Effector memory CD4-positive, alpha-beta T cell (primary cell): ENCODE data around the gene AFF2.

Experiments
- DNase-seq, 3 donors: peaks; one replicate each; pipeline ENCODE4 v3.0.0-alpha.2; 2020
- H3K27ac ChIP-seq: 2 replicates; pipeline ENCODE4 v1.7.0; 2013; ENCODE audit warnings: mild to moderate bottlenecking, low read length, moderate library complexity; ENCODE audit not compliant: insufficient read depth, poor library complexity, severe bottlenecking
- H3K27me3 ChIP-seq: replicated peaks from 2 replicates; pipeline ENCODE4 v1.7.0; 2013; ENCODE audit warnings: mild to moderate bottlenecking, low read length; ENCODE audit not compliant: insufficient read depth, control insufficient read depth, poor library complexity, severe bottlenecking
- H3K36me3 ChIP-seq: 2 replicates; pipeline ENCODE4 v1.7.0; 2013; ENCODE audit warnings: mild to moderate bottlenecking, low read length, moderate library complexity; ENCODE audit not compliant: control insufficient read depth, insufficient read depth
- H3K4me1 ChIP-seq: 2 replicates; pipeline ENCODE4 v1.7.0; 2013; ENCODE audit warnings: low read length, mild to moderate bottlenecking; ENCODE audit not compliant: control insufficient read depth, insufficient read depth, poor library complexity, severe bottlenecking
- H3K4me3 ChIP-seq: 2 replicates; pipeline ENCODE4 v1.7.0; 2013; ENCODE audit warnings: low read length, low read depth, mild to moderate bottlenecking; ENCODE audit not compliant: insufficient read depth, poor library complexity, severe bottlenecking
- H3K9me3 ChIP-seq: 2 replicates; pipeline ENCODE4 v1.7.0; 2013; ENCODE audit warnings: mild to moderate bottlenecking, low read length, moderate library complexity; ENCODE audit not compliant: control insufficient read depth

The AFF2 gene

GRCh38 chrX:148555571-148556243 lies 55.3 kb downstream of the AFF2 start:
- no peak overlapping the region for H3K4me3 ChIP-seq
- H3K27ac ChIP-seq, result no peak overlapping the region
- H3K4me1 ChIP-seq, result no peaks in the 10 kb centered on the region
- no peaks in the 10 kb centered on the region for H3K9me3 ChIP-seq
- no peaks in the 10 kb centered on the region for H3K36me3 ChIP-seq
- DNase-seq, result no peak
- H3K27me3 ChIP-seq, result no peaks in the 10 kb centered on the region

- Histone ChIP-seq H3K9me3 (no peaks in the 10 kb centered on the region), H3K36me3 (no peaks in the 10 kb centered on the region), H3K4me1 (no peaks in the 10 kb centered on the region), H3K27ac (no peak overlapping the region), H3K27me3 (no peaks in the 10 kb centered on the region), H3K4me3 (no peak overlapping the region)
- DNase-seq, result no peak
Measured at GRCh38 chrX:148556498-148556897, 56.1 kb downstream of the AFF2 start.

DNA sequence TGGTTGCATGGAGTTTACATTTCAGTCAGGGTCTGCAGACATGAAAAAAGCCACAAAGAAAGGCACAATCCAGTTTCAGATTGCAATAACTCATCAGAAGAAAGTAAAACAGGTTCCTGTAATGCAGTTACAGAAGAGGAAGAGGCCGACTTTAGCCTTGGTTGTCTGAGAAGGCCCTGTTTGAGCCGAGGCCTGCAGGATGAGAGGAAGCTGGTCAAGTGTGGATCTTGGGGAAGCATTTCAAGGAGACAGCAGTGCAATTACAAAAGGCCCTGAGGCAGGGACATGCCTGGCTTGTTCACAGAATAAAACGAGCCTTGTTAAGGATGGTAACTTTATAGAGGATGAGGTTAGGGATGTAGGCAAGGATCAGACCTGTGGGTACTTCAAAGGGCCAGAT lies 62.4 kb downstream of the AFF2 start:
- Histone ChIP-seq H3K27me3 (no peaks in the 10 kb centered on the region), H3K4me3 (no peak overlapping the region), H3K4me1 (no peaks in the 10 kb centered on the region), H3K36me3 (no peaks in the 10 kb centered on the region), H3K27ac (no peak overlapping the region), H3K9me3 (no peaks in the 10 kb centered on the region)
- no peak for DNase-seq

GRCh38 chrX:148567229-148567628 lies 66.8 kb downstream of the AFF2 start:
- no peaks in the 10 kb centered on the region for H3K9me3 ChIP-seq
- H3K36me3 ChIP-seq, result no peaks in the 10 kb centered on the region
- no peaks in the 10 kb centered on the region for H3K4me1 ChIP-seq
- H3K4me3 ChIP-seq, result no peak overlapping the region
- H3K27ac ChIP-seq, result no peak overlapping the region
- DNase-seq, result no peak
- no peaks in the 10 kb centered on the region for H3K27me3 ChIP-seq

- no peak for DNase-seq
- Histone ChIP-seq H3K4me3 (no peak overlapping the region), H3K27ac (no peak overlapping the region), H3K9me3 (no peaks in the 10 kb centered on the region), H3K27me3 (no peaks in the 10 kb centered on the region), H3K4me1 (no peaks in the 10 kb centered on the region), H3K36me3 (no peaks in the 10 kb centered on the region)
Measured at GRCh38 chrX:148567779-148568178, 67.4 kb downstream of the AFF2 start.

- no peak for DNase-seq
- Histone ChIP-seq H3K4me1 (no peaks in the 10 kb centered on the region), H3K9me3 (no peaks in the 10 kb centered on the region), H3K4me3 (no peak overlapping the region), H3K36me3 (no peaks in the 10 kb centered on the region), H3K27me3 (no peaks in the 10 kb centered on the region), H3K27ac (no peak overlapping the region)
Measured at GRCh38 chrX:148568763-148569162, 68.3 kb downstream of the AFF2 start.

DNA sequence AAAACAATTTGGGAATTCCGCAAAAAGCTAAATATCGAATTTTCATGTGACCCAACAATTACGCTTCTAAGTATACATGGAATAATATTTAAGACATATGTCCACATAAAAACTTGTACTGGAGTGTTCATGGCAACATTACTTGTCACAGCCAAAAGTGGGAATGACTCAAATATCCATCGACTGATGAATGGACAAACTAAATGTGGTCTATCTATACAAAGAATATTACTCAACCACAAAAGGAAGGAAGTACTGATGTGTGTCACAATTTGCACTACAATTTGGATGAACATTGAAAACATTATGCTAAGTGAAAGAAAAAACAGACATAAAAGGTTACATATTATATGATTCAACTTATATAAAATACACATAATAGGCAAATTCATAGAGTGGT lies 71.9 kb downstream of the AFF2 start:
- Histone ChIP-seq H3K9me3 (no peaks in the 10 kb centered on the region), H3K27me3 (no peaks in the 10 kb centered on the region), H3K4me1 (no peaks in the 10 kb centered on the region), H3K36me3 (no peaks in the 10 kb centered on the region), H3K27ac (no peak overlapping the region), H3K4me3 (no peak overlapping the region)
- no peak for DNase-seq

DNA sequence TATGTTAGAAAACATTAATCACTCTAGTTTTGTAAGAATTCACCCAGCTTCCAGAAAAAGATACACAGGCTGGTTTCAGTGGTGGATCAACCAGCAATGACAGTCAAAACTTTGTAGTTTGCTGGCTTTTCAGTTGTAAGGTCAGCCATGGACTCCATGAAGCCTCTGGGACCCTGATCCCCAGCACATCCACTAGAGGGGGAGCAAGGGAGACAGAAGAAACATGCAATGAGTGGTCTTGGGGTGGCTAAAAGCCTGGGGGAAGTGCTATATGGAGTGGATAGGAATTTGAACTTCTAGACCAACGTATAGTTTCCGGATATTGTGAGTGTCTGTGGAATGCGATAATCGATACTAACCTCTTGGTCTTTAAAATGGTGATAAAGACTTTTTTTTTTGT lies 72.7 kb downstream of the AFF2 start:
- H3K4me3 ChIP-seq, result no peak overlapping the region
- no peaks in the 10 kb centered on the region for H3K36me3 ChIP-seq

GRCh38 chrX:148574237-148574973 lies 74.0 kb downstream of the AFF2 start:
- H3K27me3 ChIP-seq, result no peaks in the 10 kb centered on the region
- no peak for DNase-seq
- H3K36me3 ChIP-seq, result no peaks in the 10 kb centered on the region
- no peak overlapping the region for H3K27ac ChIP-seq
- H3K4me1 ChIP-seq, result no peaks in the 10 kb centered on the region
- no peaks in the 10 kb centered on the region for H3K9me3 ChIP-seq
- no peak overlapping the region for H3K4me3 ChIP-seq

More for the DNA sequence above, 72.7 kb downstream of the AFF2 start:
- Histone ChIP-seq H3K9me3 (no peaks in the 10 kb centered on the region), H3K4me1 (no peaks in the 10 kb centered on the region), H3K27me3 (no peaks in the 10 kb centered on the region), H3K27ac (no peak overlapping the region)
- no peak for DNase-seq

DNA sequence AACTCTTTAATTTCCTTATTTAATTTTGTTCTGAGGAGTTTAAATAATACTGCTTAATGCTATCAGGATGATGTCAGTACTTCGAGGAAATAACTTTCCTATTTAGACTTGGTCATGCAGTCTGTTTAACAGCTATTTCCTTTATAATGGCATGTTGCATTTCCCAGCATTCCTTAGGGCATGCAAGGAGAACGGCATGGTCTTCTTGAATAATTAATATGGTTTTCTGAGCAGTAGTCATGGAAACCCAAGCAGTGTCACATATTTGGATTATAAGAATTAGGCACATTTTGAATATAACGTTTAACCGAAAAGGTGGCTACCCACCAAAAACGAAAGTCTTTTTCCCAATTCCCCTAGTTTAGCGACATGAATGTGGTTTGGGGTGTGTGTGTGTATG lies 76.0 kb downstream of the AFF2 start:
- Histone ChIP-seq H3K4me3 (no peak overlapping the region), H3K9me3 (no peaks in the 10 kb centered on the region), H3K27me3 (no peaks in the 10 kb centered on the region), H3K27ac (no peak overlapping the region), H3K4me1 (no peaks in the 10 kb centered on the region), H3K36me3 (no peaks in the 10 kb centered on the region)
- DNase-seq, result no peak
